ENCODE results near the gene CDIPT. TPM values are rescaled to one million over a fixed set of nuclear protein-coding genes. Genes with fewer than 3 reads are reported as not detected.

CDIPT gene
- total RNA-seq, 4 donors from 2014 or later, result 35.5 to 71.8 (median 55.7) TPM

DNA sequence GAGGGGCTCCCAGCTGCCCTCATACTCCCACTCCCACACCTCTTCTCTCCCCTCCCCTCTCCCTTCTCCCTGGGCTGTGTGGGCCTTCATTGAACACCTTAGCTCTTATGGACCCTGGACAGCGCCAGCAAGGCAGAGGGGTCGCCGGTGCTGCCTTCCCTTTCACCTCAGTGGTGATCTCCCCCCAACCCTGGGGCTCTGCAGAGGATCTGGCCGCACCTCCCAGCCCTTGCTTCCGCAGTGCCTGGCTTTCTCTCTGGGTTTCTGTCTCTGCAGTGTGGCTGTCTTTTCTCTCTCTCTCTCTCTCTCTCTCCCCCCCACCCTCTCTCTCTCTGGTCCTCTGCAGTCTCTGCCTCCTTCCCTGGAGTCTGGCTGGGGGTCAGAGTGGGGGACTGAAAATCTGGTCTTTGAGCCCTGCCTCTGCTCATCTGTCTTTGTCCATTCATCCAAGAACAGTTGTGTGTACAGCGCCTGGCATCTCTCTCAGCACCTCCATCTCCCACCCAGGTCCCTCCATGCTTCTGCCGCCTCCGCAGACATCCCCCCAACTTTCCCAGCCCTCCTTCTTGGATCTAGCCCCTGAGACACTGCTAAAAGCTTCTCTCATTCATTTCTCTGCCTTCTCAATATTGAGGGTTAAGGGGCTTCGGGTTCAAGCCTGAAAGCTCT is 35.2 kb upstream of the CDIPT start:
- Histone ChIP-seq H3K4me3 (no peak overlapping the region), H3K4me1 (peaks cover 0 to 5% of the 10 kb centered on the region in 2 donors), H3K27ac (no peak overlapping the region), H3K36me3 (no peaks in the 10 kb centered on the region), H3K9me3 (no peaks in the 10 kb centered on the region), H3K27me3 (peaks cover 35 to 42% (median 38%) of the 10 kb centered on the region in 3 donors)
- in situ Hi-C loops (cut with MboI; ENCODE audit: low sequenced_read_pairs in 4 of 4) (no loop called here), intact Hi-C loops (cut with DNase I; ENCODE audit: low total_unique reads) (no loop called here)
- no peak for DNase-seq
- ATAC-seq, result no peak
- TF ChIP-seq CTCF (IDR thresholded peaks at IDR 0.05 in 4 of 5, conservative IDR thresholded peaks at IDR 0.05 in 1 of 5) (no peak), POLR2A (IDR thresholded peaks at IDR 0.05) (no peak)

DNA sequence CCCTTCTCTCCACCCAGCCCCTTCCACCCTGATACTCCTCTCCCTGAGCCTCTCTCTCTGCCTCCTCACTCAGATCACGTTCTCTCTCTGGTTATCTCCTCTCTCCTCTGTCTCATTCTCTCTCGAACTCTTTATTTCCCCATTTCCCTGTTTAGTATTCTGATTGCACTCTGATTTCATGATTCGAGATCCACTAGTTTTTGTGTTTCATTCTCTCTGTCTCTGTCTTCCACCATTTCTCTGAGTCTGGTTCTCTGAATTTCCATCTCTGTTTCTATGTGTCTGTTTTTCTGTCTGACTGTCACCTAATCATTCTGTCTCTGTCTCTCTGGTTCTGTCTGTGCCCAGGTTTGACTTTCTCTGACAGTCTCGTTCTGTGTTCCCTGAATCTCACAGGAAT is 34.3 kb upstream of the CDIPT start:
- ATAC-seq (no peak), DNase-seq (no peak)
- in situ Hi-C loops (cut with MboI; ENCODE audit: low sequenced_read_pairs in 4 of 4) (no loop called here), intact Hi-C loops (cut with DNase I; ENCODE audit: low total_unique reads) (no loop called here)
- Histone ChIP-seq H3K27ac (no peak overlapping the region), H3K4me1 (peaks cover 0 to 5% of the 10 kb centered on the region in 2 donors), H3K36me3 (no peaks in the 10 kb centered on the region), H3K4me3 (no peak overlapping the region), H3K27me3 (peaks cover 35 to 42% (median 38%) of the 10 kb centered on the region in 3 donors), H3K9me3 (no peaks in the 10 kb centered on the region)
- no peak for TF ChIP-seq CTCF (IDR thresholded peaks at IDR 0.05 in 4 of 5, conservative IDR thresholded peaks at IDR 0.05 in 1 of 5)
- TF ChIP-seq POLR2A (IDR thresholded peaks at IDR 0.05), result no peak

DNA sequence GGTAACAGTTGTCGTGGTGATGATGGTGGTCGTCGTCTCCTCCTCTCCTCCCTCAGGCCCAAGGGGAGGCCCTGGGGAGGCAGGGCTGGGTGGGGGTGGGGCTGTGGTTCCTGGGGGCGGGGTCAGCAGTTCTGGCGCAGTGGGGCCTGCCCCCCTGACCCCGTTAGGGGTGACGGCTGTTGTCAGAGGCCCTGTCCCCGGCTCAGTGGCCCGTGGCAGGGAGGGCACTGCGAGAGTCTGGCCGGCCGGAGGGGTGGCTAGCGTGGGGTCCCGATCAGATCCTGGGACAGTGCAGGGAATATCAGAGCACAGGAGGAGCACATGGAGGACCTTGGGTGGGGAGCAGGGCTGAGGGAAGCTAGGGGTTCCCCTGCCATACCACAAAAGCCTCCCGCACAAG is 33.8 kb upstream of the CDIPT start:
- Histone ChIP-seq H3K36me3 (no peaks in the 10 kb centered on the region), H3K4me1 (peaks cover 0 to 5% of the 10 kb centered on the region in 2 donors), H3K4me3 (no peak overlapping the region), H3K27me3 (peaks cover 32 to 41% (median 38%) of the 10 kb centered on the region in 3 donors), H3K27ac (no peak overlapping the region), H3K9me3 (no peaks in the 10 kb centered on the region)
- no peak for TF ChIP-seq POLR2A (IDR thresholded peaks at IDR 0.05)
- TF ChIP-seq CTCF (IDR thresholded peaks at IDR 0.05 in 4 of 5, conservative IDR thresholded peaks at IDR 0.05 in 1 of 5), result no peak
- intact Hi-C loops (cut with DNase I; ENCODE audit: low total_unique reads) (no loop called here), in situ Hi-C loops (cut with MboI; ENCODE audit: low sequenced_read_pairs in 4 of 4) (no loop called here)
- DNase-seq, result no peak
- ATAC-seq, result no peak

GRCh38 chr16:29894352-29894751 is 31.3 kb upstream of the CDIPT start:
- intact Hi-C loops (cut with DNase I; ENCODE audit: low total_unique reads), result no loop called here
- in situ Hi-C loops (cut with MboI; ENCODE audit: low sequenced_read_pairs in 4 of 4), result no loop called here
- no peak overlapping the region for H3K27ac ChIP-seq
- no peak for DNase-seq
- H3K4me3 ChIP-seq, result no peak overlapping the region
- H3K36me3 ChIP-seq, result no peaks in the 10 kb centered on the region
- TF ChIP-seq CTCF (IDR thresholded peaks at IDR 0.05 in 4 of 5, conservative IDR thresholded peaks at IDR 0.05 in 1 of 5), result no peak
- no peak for TF ChIP-seq POLR2A (IDR thresholded peaks at IDR 0.05)
- ATAC-seq, result no peak
- no peaks in the 10 kb centered on the region for H3K9me3 ChIP-seq
- no peaks in the 10 kb centered on the region for H3K4me1 ChIP-seq
- H3K27me3 ChIP-seq, result peaks cover 19 to 20% (median 20%) of the 10 kb centered on the region in 3 donors

DNA sequence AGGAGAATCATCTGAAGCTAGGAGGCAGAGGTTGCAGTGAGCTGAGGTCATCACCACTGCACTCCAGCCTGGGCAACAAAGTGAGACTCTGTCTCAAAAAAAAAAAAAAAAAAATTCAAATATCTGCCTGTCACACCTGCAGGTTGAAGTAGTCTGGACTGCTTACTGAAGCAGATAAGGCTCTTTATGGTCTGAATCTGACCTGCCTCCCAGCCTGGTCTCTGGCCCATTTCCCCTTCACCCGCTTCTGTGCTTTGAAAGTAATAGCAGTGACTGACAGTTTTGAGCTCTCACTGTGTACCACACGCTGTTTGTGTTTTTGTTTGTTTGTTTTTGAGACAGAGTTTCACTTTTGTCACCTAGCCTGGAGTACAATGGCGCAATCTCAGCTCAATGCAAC is 30.5 kb upstream of the CDIPT start:
- in situ Hi-C loops (cut with MboI; ENCODE audit: low sequenced_read_pairs in 4 of 4) (no loop called here), intact Hi-C loops (cut with DNase I; ENCODE audit: low total_unique reads) (no loop called here)
- Histone ChIP-seq H3K36me3 (no peaks in the 10 kb centered on the region), H3K4me3 (no peak overlapping the region), H3K4me1 (no peaks in the 10 kb centered on the region), H3K27me3 (peaks cover 11 to 14% (median 12%) of the 10 kb centered on the region in 3 donors), H3K9me3 (no peaks in the 10 kb centered on the region), H3K27ac (no peak overlapping the region)
- TF ChIP-seq CTCF (IDR thresholded peaks at IDR 0.05 in 4 of 5, conservative IDR thresholded peaks at IDR 0.05 in 1 of 5), result no peak
- no peak for TF ChIP-seq POLR2A (IDR thresholded peaks at IDR 0.05)
- no peak for ATAC-seq
- no peak for DNase-seq

Data from gastrocnemius medialis (tissue), 4 donors.